Ovary (tissue), 3 donors: ENCODE measurements around the gene TRMT61A.

Experiments used
- POLR2A ChIP-seq: fragments of 450-650 bp; IDR thresholded peaks from one replicate; pipeline ENCODE4 v1.6.1; 2017; ENCODE audit warnings: antibody characterized with exemption, mild to moderate bottlenecking, moderate library complexity
- TF ChIP-seq, protein P1 (sequence below), 3 donors: fragments of 450-650 bp in 2 of 3; fragments of 200-600 bp in 1 of 3; IDR thresholded peaks; one replicate each; pipeline versions ENCODE4 v1.5.1 to v1.8.0; 2016 to 2022; ENCODE audit warnings: antibody characterized with exemption in 3 of 3, mild to moderate bottlenecking in 1 of 3
- donor health status: DM: no; HTN: no; CAD: no.

DNA sequence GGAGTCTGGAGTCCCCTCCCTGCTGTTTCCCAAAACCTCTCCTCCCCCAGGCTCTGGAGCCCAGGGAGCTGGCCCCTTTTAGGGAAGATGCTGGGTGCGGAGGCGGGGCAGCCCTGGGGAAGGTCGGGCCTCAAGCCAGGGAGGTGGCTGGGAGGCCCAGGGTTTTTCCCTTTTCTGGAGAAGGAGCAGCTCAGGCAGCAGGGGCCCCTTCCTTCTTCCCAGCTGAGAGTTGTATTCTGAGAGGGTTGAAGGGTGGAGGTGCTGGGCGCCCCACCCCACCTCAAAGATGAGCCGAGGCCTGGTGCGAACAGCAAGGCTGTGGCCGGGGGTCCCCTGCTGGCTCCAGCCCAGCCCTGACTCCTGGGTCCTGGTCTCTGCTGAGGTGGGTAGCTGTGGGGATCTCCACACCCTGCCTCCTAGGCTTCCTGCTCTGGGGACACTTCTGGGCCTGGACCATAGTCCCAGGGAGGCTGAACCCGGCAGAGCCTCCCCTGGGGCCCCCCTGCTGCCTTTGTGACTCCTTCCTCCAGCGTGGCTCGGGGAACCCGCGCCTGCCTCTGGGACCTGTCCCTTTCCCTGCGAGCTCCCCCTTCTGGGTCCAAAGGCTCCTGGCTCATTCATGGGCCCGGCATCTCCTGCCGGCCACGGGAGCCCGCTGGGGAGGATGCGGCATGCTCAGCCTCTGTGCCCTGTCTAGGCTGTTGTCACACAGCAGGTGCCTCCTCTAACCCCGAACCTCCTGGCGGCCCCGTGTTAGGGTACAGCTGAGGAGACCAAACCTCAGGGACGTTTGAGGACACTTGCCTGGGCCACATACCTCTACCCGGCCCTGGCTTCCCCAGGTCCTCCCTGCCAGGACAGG, 4.4 kb downstream of the TRMT61A start:
- TF ChIP-seq POLR2A = no peak
- TF ChIP-seq, protein P1, sequence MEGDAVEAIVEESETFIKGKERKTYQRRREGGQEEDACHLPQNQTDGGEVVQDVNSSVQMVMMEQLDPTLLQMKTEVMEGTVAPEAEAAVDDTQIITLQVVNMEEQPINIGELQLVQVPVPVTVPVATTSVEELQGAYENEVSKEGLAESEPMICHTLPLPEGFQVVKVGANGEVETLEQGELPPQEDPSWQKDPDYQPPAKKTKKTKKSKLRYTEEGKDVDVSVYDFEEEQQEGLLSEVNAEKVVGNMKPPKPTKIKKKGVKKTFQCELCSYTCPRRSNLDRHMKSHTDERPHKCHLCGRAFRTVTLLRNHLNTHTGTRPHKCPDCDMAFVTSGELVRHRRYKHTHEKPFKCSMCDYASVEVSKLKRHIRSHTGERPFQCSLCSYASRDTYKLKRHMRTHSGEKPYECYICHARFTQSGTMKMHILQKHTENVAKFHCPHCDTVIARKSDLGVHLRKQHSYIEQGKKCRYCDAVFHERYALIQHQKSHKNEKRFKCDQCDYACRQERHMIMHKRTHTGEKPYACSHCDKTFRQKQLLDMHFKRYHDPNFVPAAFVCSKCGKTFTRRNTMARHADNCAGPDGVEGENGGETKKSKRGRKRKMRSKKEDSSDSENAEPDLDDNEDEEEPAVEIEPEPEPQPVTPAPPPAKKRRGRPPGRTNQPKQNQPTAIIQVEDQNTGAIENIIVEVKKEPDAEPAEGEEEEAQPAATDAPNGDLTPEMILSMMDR (IDR thresholded peaks at IDR 0.05) = no peak
